SKM-1 (cell line): Measurements from ENCODE around the gene RETN.

Source experiments
- DNase-seq: peaks from one replicate; lab custom pipeline; 2025; ENCODE audit not compliant: unreplicated experiment; lab: John Stamatoyannopoulos, UW

The RETN gene

GRCh38 chr19:7705387-7706187 lies 36.7 kb downstream of the RETN start:
- DNase-seq = peak; percentile 90

- no peak for DNase-seq
Observed at GRCh38 chr19:7706188-7706954, 37.5 kb downstream of the RETN start.

- no peak for DNase-seq
Observed at GRCh38 chr19:7706955-7707456, 38.2 kb downstream of the RETN start.

GRCh38 chr19:7709932-7710460 lies 41.1 kb downstream of the RETN start:
- no peak for DNase-seq

- DNase-seq = no peak
Observed at GRCh38 chr19:7710616-7711015, 41.8 kb downstream of the RETN start.

- DNase-seq = no peak
Observed at GRCh38 chr19:7715671-7716070, 46.8 kb downstream of the RETN start.

GRCh38 chr19:7716762-7717161 lies 47.9 kb downstream of the RETN start:
- DNase-seq = no peak

GRCh38 chr19:7718668-7719067 lies 49.8 kb downstream of the RETN start:
- DNase-seq = no peak
